GM23248 (cell line): ENCODE results near the gene CLSTN2.

Experiments used
- EZH2 ChIP-seq: fragments of 200-600 bp; sonication (generic); IDR thresholded peaks from 2 replicates; pipeline ENCODE4 v1.6.1; 2018; ENCODE audit warnings: antibody characterized with exemption, mild to moderate bottlenecking; ENCODE audit not compliant: insufficient read depth, poor library complexity, severe bottlenecking
- EZH2phosphoT487 ChIP-seq: fragments of 200-600 bp; sonication (generic); IDR thresholded peaks from 2 replicates; pipeline ENCODE4 v1.6.1; 2018; ENCODE audit warnings: antibody characterized with exemption, moderate library complexity, mild to moderate bottlenecking, low read depth; ENCODE audit not compliant: insufficient read depth

DNA sequence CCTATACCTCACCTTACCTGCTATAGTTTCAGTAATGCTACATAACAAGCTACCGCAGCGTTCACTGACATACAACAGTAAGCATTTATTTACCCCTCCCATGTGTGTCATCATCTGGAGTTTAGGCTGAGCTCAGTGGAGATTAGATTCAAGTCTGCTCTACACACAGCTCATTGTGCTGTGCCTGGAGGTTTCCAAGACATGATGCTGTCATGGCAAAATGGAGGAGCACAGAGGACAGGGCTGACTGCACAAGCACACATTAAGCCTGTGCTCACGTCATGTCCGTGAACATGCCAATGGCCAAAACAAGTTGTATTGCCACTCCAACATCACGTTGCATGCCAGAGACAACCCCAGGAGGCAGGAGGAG, 409.1 kb downstream of the CLSTN2 start:
- TF ChIP-seq EZH2 (no peak), EZH2phosphoT487 (no peak)
